K562 (cell line): ENCODE data around the gene TMEM121.

Experiments
- EZH2 ChIP-seq: IDR thresholded peaks from 2 replicates; pipeline ENCODE4 v1.6.1; 2012; ENCODE audit warnings: low read depth, mild to moderate bottlenecking, inconsistent platforms, low read length, borderline replicate concordance
- NRF1 ChIP-seq, 2 experiments: fragments of 450-650 bp; IDR thresholded peaks in 1 of 2; conservative IDR thresholded peaks in 1 of 2; 2 replicates each; pipeline ENCODE4 v1.6.1; 2014; ENCODE audit warnings: mild to moderate bottlenecking in 2 of 2
- POLR2A ChIP-seq: fragments of 450-650 bp; conservative IDR thresholded peaks from 2 replicates; pipeline ENCODE4 v1.6.1; 2016
- POLR3G ChIP-seq: IDR thresholded peaks from 2 replicates; pipeline ENCODE4 v1.6.1; 2011; ENCODE audit not compliant: insufficient read length, insufficient replicate concordance; ENCODE audit errors: extremely low read depth

- no peak for TF ChIP-seq NRF1 (conservative IDR thresholded peaks at IDR 0.05 in 1 of 2, IDR thresholded peaks at IDR 0.05 in 1 of 2)
- no peak for TF ChIP-seq POLR3G
- TF ChIP-seq POLR2A = no peak
- TF ChIP-seq EZH2 = no peak
Measured at GRCh38 chr14:105500036-105500725, 26.2 kb upstream of the TMEM121 start.
